H1 (cell line): ENCODE measurements around the gene HMGCL.

Experiments
- CBX5 ChIP-seq: fragments of 300-800, 300-1000 bp; sonication (generic); IDR thresholded peaks from 2 replicates; pipeline ENCODE4 v1.7.1; 2016; ENCODE audit warnings: antibody characterized with exemption, low read length, low read depth
- CHD1 ChIP-seq: IDR thresholded peaks from 2 replicates; pipeline ENCODE4 v1.6.1; 2012; ENCODE audit warnings: low read depth, low read length, improper control_type of control experiment
- EZH2 ChIP-seq: fragments of 200-600 bp; sonication (generic); IDR thresholded peaks from 2 replicates; pipeline ENCODE4 v1.7.1; 2012; ENCODE audit warnings: low read depth, mild to moderate bottlenecking, moderate library complexity, low read length, inconsistent platforms; ENCODE audit not compliant: severe bottlenecking
- HDAC2 ChIP-seq, 2 experiments: fragments of 300-600 bp in 1 of 2; sonication (generic) in 1 of 2; IDR thresholded peaks; 2 replicates each; pipeline ENCODE4 v1.6.1; 2011 to 2012; ENCODE audit warnings: low read depth in 2 of 2, low read length in 2 of 2, mild to moderate bottlenecking in 2 of 2, moderate library complexity in 2 of 2, borderline replicate concordance in 1 of 2, inconsistent platforms in 1 of 2
- JUN ChIP-seq: IDR thresholded peaks from 2 replicates; pipeline ENCODE4 v1.6.1; 2011; ENCODE audit warnings: low read depth, mild to moderate bottlenecking, improper control_type of control experiment, low read length
- POLR2AphosphoS5 ChIP-seq: IDR thresholded peaks from 2 replicates; pipeline ENCODE4 v1.6.1; 2011; ENCODE audit warnings: low read depth, low read length
- SP2 ChIP-seq: IDR thresholded peaks from 2 replicates; pipeline ENCODE4 v1.6.1; 2012; ENCODE audit warnings: mild to moderate bottlenecking, low read length, inconsistent platforms
- ZNF274 ChIP-seq: IDR thresholded peaks from 2 replicates; pipeline ENCODE4 v1.7.0; 2012; ENCODE audit warnings: low read length, borderline replicate concordance; ENCODE audit errors: extremely low read depth
- TF ChIP-seq, protein P1 (sequence below), 3 experiments: IDR thresholded peaks; 1 replicate in 2 of 3; 2 replicates in 1 of 3; pipeline versions ENCODE4 v1.5.1 to v1.6.1; 2011; ENCODE audit warnings: low read length in 3 of 3, mild to moderate bottlenecking in 3 of 3, inconsistent platforms in 2 of 3, low read depth in 1 of 3, moderate library complexity in 1 of 3; ENCODE audit not compliant: insufficient read depth in 1 of 3; ENCODE audit errors: control extremely low read depth in 1 of 3

DNA sequence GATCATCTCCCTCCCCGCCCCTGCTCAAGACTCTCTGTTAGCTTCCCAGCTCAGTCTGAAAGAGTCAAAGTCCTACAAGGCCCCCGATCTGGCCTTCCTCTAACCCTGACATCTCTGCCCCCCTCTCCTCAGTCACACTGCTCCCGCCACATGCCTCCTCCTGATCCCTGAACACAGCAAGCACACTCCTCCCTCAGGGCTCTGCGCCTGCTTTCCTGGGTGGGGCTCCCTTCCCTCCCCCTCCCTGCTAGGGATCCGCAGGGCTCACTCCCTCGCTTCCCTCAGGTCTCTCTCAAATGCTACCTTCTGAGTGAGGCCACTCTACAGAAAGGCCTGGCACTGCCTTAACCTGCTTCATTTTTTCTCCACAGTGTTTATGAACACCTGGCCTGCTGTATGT lies 18.9 kb downstream of the HMGCL start:
- TF ChIP-seq, protein P1, sequence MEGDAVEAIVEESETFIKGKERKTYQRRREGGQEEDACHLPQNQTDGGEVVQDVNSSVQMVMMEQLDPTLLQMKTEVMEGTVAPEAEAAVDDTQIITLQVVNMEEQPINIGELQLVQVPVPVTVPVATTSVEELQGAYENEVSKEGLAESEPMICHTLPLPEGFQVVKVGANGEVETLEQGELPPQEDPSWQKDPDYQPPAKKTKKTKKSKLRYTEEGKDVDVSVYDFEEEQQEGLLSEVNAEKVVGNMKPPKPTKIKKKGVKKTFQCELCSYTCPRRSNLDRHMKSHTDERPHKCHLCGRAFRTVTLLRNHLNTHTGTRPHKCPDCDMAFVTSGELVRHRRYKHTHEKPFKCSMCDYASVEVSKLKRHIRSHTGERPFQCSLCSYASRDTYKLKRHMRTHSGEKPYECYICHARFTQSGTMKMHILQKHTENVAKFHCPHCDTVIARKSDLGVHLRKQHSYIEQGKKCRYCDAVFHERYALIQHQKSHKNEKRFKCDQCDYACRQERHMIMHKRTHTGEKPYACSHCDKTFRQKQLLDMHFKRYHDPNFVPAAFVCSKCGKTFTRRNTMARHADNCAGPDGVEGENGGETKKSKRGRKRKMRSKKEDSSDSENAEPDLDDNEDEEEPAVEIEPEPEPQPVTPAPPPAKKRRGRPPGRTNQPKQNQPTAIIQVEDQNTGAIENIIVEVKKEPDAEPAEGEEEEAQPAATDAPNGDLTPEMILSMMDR (IDR thresholded peaks at IDR 0.05; ENCODE audit: control extremely low read depth in 1 of 3, insufficient read depth in 1 of 3, low read depth in 1 of 3, low read length in 3 of 3) = no peak
- TF ChIP-seq POLR2AphosphoS5 = no peak
- no peak for TF ChIP-seq EZH2
- TF ChIP-seq SP2 = no peak
- TF ChIP-seq HDAC2 (IDR thresholded peaks at IDR 0.05; ENCODE audit: borderline replicate concordance in 1 of 2, low read depth in 2 of 2, low read length in 2 of 2) = no peak
- no peak for TF ChIP-seq CBX5
- no peak for TF ChIP-seq ZNF274
- no peak for TF ChIP-seq JUN
- TF ChIP-seq CHD1 = no peak
